ENCODE results near the gene TMED7.

Gene TMED7

GRCh38 chr5:115626445-115626823 is 598 bp upstream of the TMED7 start:
- no peak for DNase-seq

DNA sequence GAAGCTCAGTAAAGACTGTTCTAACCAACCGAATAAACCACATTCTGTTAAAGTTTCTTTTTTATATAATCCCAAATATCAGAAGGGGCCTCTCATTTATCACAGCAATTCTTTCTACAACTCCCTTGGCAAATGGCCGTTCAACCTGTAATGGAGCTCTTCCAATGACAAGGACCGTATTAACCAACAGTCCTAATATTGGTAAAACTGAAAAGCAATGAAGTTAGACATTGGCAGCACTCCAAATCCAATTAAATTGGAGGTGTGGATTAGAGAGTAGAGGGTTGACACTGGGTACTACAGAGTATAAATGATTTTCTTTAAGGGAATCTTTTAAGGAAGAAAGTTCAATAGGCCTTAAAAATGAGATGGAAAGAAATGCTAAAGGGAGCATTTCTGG is 842 bp downstream of the TMED7 start:
- no peak for DNase-seq

DNA sequence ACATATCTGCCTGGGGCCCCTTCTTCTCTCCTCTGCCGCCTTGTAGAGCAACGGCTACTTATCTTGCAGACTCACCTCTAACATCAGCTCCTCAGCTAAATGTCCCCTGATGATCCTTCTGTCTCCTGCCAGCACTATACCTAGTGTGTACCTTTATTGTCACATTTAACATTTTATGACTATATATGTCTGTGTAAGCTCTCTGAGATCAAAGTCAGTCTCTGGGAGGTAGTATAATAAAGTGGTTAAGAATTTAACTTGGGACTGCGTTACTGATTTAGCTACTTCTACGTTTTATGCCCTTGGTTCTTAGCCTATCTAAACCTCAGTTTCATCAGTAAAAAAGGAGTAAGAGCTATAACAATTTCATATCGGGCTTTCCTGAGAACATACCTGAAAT is 2.2 kb downstream of the TMED7 start:
- DNase-seq, result no peak

DNA sequence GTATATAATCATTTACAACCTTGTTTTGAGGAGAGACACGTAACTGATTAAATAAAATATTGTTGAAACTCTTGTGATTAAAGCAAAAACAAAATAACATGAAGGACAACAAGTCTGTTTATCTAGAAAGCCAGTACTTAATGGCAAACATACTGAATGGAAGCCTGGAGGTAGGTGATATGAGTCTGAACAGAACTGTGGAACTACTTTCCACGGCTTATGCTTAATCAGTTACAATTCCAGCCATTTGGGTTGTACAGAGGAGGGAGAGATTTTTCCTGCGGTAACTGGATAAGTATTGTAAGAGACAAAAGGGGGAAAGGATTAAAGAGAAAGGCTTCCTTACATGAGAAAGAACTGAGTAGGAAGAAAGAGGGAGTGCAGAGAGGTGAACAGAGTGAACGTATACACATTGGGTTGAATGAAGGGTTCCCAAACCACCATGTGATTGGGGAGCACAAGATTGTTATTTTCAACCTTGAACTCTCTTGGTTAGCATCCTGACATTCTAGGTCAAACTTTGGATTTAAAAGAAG is 4.4 kb downstream of the TMED7 start:
- DNase-seq, result no peak

DNA sequence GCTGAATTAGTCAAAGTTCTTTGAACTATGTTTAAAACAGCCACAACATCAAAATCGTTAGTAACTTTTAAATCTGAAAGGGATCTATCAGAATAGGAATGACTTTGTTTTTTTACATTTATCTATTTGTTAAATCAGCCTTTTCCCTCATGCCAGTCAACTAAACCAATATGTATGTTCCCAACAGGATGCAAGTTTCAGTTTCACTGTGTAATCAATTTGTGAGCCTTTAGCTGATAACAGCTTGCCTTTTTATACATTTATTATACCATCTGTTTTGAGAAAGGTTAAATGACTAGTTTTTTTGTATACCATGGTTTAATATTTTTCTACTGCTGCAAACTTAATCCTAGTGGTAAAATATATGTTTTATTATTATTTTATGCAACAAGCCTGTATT is 8.9 kb downstream of the TMED7 start:
- no peak for DNase-seq

GRCh38 chr5:115616472-115616871 is 9.4 kb downstream of the TMED7 start:
- no peak for DNase-seq

- no peak for DNase-seq
These were observed 14.0 kb downstream of the TMED7 start for GRCh38 chr5:115611873-115612272.

DNA sequence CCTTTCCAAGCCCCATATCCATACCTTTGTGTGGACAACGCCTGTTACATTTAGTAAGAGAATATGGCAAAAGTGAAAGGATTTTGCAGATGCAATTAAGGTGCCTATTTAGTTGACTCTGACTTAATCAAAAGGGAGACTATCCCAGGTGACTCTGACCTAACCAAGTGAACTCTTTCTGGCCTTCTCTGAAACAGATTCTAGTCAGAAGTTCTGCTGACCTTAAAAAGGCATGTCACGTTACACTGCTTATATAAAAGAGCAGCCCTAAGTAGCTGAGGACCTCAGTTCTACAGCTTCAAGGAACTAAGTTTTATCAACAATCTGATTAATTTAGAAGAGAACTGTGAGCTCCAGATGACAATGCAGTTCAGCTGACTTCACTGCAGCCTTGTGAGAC is 17.9 kb downstream of the TMED7 start:
- DNase-seq, result no peak

- no peak for DNase-seq
These were observed 20.4 kb downstream of the TMED7 start for GRCh38 chr5:115605436-115605835.

GRCh38 chr5:115602591-115603125 is 23.2 kb downstream of the TMED7 start:
- DNase-seq, result no peak

- peak; percentile 84 for DNase-seq
These were observed 23.9 kb downstream of the TMED7 start, which contains the start of gene TICAM2 for GRCh38 chr5:115601701-115602590. Gene TICAM2, minus strand, starts transcription at chr5:115602479. Its CDS starts 21,223 bp downstream, at chr5:115581256.

DNA sequence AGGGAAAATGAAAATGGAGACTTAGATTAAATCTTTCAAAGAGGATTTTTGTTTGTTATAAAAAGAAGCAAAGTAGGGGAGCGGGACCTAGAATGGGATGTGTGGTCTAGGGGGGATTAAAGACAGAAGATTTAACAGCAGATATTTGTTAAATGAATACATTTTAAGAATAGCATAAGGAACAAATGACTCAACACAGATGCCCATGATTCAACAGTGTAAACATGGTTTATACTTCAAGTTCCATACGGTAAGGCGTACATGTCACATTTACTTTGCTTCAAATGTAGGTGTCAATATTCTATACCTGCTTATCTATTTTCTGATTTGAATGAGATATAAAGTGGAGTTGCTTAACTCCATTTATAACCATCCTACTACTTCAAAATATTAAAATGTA is 25.1 kb downstream of the TMED7 start:
- DNase-seq, result no peak

- DNase-seq, result no peak
These were observed 25.9 kb downstream of the TMED7 start for GRCh38 chr5:115599924-115600323.

GRCh38 chr5:115599502-115599901 is 26.3 kb downstream of the TMED7 start:
- no peak for DNase-seq

GRCh38 chr5:115594128-115595047 is 31.4 kb downstream of the TMED7 start:
- no peak for DNase-seq

DNA sequence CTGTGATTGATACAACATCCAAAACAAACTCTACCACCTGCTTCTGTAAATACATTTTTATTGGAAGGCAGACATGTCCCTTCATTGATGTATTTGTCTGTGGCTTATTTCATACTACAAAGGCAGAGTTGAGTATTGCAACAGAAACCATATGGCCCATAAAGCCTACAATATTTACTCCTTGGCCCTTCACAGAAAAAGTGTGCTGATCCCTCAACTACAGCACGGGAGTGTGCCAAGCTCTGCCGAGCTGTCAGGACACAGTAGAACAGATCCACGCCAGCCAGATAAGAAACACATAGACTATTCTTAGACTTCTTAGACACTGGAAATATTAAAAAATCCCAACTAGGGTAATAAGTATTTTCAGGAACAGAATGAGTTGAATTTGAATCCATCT is 36.8 kb downstream of the TMED7 start:
- DNase-seq, result no peak

DNA sequence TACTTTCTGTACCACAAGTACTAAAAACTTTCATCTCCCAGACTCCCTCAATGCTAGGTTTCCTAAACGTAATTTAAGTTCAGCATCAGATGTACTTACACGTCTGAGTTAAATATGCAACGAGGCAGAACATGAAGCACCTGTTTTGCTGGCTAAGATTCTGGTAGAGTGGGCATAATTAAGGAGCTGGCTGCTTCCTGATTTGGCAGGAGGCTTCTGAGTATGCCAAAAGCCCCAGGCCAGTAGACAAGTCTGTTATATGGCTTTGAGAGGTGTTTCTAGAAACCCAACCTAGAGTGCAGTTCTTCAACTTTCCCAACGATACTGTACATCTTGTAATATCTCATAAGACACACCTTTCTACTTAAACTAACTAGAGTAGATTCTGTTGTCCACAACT is 37.2 kb downstream of the TMED7 start:
- no peak for DNase-seq

GRCh38 chr5:115586525-115587146 is 39.2 kb downstream of the TMED7 start:
- DNase-seq, result peak; percentile 26

- DNase-seq, result no peak
These were observed 40.6 kb downstream of the TMED7 start for GRCh38 chr5:115585265-115585664.

DNA sequence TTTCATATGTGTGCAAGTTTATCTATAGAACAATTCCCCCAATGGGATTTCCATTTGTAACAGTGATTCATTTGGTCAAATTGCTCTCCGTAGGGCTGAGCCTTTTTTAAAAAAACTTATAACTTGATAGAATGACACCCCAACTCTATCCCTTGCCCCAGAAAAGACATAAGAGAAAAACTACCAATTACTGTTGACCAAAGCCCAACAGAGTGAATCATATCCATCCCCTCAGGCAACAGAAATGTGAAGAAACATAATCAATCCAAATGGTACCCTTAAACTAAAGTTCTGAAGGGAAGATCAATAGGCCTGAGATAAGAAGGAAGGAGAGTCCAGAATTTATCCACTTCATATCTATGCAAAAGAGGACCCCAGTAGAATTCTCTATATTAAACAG is 41.3 kb downstream of the TMED7 start:
- DNase-seq, result no peak

DNA sequence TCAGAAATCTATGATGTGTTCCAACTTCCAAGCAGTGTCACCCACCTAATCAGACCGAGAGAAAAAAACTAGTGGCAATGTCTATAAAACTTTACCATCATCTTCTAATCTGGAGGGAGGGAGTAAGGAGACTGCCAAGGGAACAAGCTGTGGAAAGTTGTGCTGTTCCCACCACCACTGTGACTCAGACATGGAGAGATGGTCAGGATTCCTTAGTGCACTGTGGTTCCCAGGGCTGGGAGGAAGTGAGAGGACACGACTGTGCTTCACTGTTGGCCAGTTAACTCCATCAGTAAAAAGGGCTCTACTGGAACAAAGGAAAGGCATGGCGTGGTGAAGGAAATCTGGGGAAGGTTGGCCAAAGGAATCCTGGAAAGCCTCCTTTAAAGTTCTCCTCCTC is 42.4 kb downstream of the TMED7 start:
- DNase-seq, result no peak

- no peak for DNase-seq
These were observed 44.9 kb downstream of the TMED7 start for GRCh38 chr5:115580941-115581340.

DNA sequence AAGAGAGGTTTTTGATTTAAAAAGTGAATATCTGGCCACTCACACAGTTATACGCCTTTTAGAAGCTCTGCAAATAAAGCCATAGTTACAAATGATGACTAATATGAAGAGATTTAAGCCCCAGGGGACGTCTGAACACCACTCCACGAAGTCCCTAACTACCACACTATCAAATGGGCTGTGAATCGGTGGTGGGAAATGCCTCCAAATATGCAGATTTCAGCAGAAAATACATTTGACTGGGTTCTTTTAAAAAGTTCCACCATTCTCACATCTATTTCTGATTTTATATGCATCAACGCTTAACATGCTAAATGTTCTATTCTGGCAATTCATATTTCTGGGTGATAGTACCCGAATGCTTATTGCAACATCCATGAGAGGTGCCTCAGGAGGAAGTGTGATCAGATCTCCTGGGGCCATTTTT is 46.1 kb downstream of the TMED7 start:
- no peak for DNase-seq
